Esophagus muscularis mucosa (tissue), 4 donors: ENCODE data around the gene AP3B2. TPM values are rescaled to one million over a fixed set of nuclear protein-coding genes. Genes with fewer than 3 reads are reported as not detected.
"Not testable (repeated sequence)": the region's sequence is repeated elsewhere in the genome, so short reads cannot be mapped to it uniquely, and the experiment has no call there.

ENCODE experiments used
- DNase-seq: peaks from one replicate; pipeline ENCODE4 v3.0.0-alpha.2; 2017; ENCODE audit errors: extremely low spot score
- H3K27ac ChIP-seq, 4 donors: fragments of 200-600 bp; sonication (generic); replicated peaks in 1 of 4; 1 replicate in 3 of 4; 2 replicates in 1 of 4; pipeline ENCODE4 v1.5.1; 2016 to 2019; ENCODE audit warnings: mild to moderate bottlenecking in 1 of 4
- H3K27me3 ChIP-seq, 4 donors: fragments of 200-600 bp; sonication (generic); one replicate each; pipeline versions ENCODE4 v1.5.1 to v1.6.0; 2016 to 2019
- H3K36me3 ChIP-seq, 4 donors: fragments of 200-600 bp; sonication (generic); one replicate each; pipeline ENCODE4 v1.5.1; 2016 to 2019
- H3K4me1 ChIP-seq, 4 donors: fragments of 200-600 bp; sonication (generic); one replicate each; pipeline ENCODE4 v1.5.1; 2016 to 2019
- H3K4me3 ChIP-seq, 4 donors: fragments of 200-600 bp; sonication (generic); 1 replicate in 2 of 4; 2 replicates in 2 of 4; pipeline ENCODE4 v1.5.1; 2016 to 2019; ENCODE audit warnings: mild to moderate bottlenecking in 4 of 4, moderate library complexity in 1 of 4
- H3K9me3 ChIP-seq, 4 donors: fragments of 200-600 bp; sonication (generic); 1 replicate in 3 of 4; 2 replicates in 1 of 4; pipeline ENCODE4 v1.5.1; 2016 to 2019
- EP300 ChIP-seq: sonication (generic); formaldehyde crosslinking; IDR thresholded peaks from one replicate; pipeline ENCODE4 v1.6.1; 2017; ENCODE audit warnings: antibody characterized with exemption
- POLR2A ChIP-seq: fragments of 450-650 bp; IDR thresholded peaks from one replicate; pipeline ENCODE4 v1.6.1; 2017; ENCODE audit warnings: antibody characterized with exemption, moderate library complexity, mild to moderate bottlenecking, low read depth
- POLR2AphosphoS5 ChIP-seq, 2 donors: sonication (generic); formaldehyde crosslinking; IDR thresholded peaks; one replicate each; pipeline ENCODE4 v1.6.1; 2017; ENCODE audit warnings: antibody characterized with exemption in 2 of 2
- WGBS: methylation state at CpG from one replicate; pipeline ENCODE4 v1.1.5; 2018; 5-methylcytosine and 5-hydroxymethylcytosine counted together
- intact Hi-C: fragments of 100-400 bp; cut with DNase I; formaldehyde crosslinking; loops from one replicate; pipeline ENCODE4 v1.15.1; 2023
- total RNA-seq, 4 donors: library from RNA; depleted of rRNA; stranded (reverse); fragments of >200 nt; gene quantifications; one replicate each; pipeline versions ENCODE4 v1.1.0 to v1.2.1, GENCODE V29; 2016
- TF ChIP-seq, protein P1 (sequence below), 3 experiments: fragments of 200-600 bp in 2 of 3; fragments of 450-650 bp in 1 of 3; sonication (generic) in 2 of 3; IDR thresholded peaks; one replicate each; pipeline ENCODE4 v1.5.1; 2017 to 2019; ENCODE audit warnings: antibody characterized with exemption in 3 of 3, mild to moderate bottlenecking in 2 of 3, moderate library complexity in 1 of 3

The AP3B2 gene
- total RNA-seq, 4 donors from 2014 or later = 1.2 to 2.1 (median 1.7) TPM

DNA sequence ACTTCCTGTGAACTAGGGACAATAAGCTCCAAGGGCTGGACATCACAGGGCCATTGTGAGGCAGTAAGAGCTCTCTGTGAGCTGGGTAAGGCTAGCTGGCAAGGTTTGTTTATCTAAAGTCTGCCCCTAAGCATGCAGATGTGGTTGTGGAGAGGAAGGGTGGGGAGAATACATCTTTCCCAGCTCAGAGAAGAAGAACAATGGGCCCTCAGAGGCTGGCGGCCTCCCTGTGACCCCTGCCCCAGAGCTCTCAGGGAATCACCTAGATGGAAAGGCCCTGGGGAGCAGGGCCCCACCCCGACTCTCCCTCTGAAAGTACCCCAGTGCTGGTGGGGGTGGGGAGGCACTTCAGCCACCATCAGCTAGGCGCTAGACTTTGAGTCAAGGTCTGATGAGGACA, 4.3 kb upstream of the AP3B2 start:
- Histone ChIP-seq H3K27me3 (peaks cover 0 to 22% (median 0%) of the 10 kb centered on the region in 4 donors), H3K36me3 (no peaks in the 10 kb centered on the region), H3K27ac (no peak overlapping the region), H3K4me1 (peaks cover 12 to 16% (median 15%) of the 10 kb centered on the region in 4 donors), H3K9me3 (no peaks in the 10 kb centered on the region), H3K4me3 (no peak overlapping the region)
- WGBS = 100% methylated on average over 1 of the region's 3 CpGs
- TF ChIP-seq EP300 (no peak), POLR2A (no peak), POLR2AphosphoS5 (IDR thresholded peaks at IDR 0.05) (no peak)
- TF ChIP-seq, protein P1, sequence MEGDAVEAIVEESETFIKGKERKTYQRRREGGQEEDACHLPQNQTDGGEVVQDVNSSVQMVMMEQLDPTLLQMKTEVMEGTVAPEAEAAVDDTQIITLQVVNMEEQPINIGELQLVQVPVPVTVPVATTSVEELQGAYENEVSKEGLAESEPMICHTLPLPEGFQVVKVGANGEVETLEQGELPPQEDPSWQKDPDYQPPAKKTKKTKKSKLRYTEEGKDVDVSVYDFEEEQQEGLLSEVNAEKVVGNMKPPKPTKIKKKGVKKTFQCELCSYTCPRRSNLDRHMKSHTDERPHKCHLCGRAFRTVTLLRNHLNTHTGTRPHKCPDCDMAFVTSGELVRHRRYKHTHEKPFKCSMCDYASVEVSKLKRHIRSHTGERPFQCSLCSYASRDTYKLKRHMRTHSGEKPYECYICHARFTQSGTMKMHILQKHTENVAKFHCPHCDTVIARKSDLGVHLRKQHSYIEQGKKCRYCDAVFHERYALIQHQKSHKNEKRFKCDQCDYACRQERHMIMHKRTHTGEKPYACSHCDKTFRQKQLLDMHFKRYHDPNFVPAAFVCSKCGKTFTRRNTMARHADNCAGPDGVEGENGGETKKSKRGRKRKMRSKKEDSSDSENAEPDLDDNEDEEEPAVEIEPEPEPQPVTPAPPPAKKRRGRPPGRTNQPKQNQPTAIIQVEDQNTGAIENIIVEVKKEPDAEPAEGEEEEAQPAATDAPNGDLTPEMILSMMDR (IDR thresholded peaks at IDR 0.05) = no peak
- no peak for DNase-seq
- intact Hi-C loops = no loop called here

DNA sequence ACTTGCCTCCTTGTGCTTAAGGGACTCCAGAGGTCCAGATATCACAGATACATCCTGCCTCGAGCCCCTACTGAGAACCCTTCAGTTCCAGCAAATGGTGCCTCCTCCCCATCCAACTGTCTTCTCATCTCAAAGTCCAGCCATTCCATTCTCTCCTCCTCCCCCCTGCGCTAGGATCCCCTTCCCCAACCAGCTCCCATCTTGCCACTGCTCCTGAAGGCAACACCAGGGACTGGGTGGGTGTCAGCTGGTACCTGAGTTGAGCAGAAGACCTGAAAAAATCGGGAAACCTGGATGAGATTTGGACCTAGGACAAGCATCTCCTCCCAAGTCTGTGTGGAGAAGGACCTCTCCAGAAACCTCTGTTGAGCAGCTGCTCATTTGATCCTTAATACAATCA, 2.4 kb upstream of the AP3B2 start:
- no peak overlapping the region for H3K27ac ChIP-seq
- WGBS = 83% methylated on average over 3 of the region's 3 CpGs
- DNase-seq = no peak
- H3K9me3 ChIP-seq = no peaks in the 10 kb centered on the region
- no peak for TF ChIP-seq EP300
- TF ChIP-seq POLR2A = no peak
- no peak for TF ChIP-seq POLR2AphosphoS5 (IDR thresholded peaks at IDR 0.05)
- TF ChIP-seq, protein P1 (IDR thresholded peaks at IDR 0.05) = no peak
- H3K27me3 ChIP-seq = peaks cover 0 to 22% (median 0%) of the 10 kb centered on the region in 4 donors
- H3K4me3 ChIP-seq = no peak overlapping the region
- intact Hi-C loops = no loop called here
- H3K36me3 ChIP-seq = no peaks in the 10 kb centered on the region
- peaks cover 12 to 21% (median 20%) of the 10 kb centered on the region in 4 donors for H3K4me1 ChIP-seq

DNA sequence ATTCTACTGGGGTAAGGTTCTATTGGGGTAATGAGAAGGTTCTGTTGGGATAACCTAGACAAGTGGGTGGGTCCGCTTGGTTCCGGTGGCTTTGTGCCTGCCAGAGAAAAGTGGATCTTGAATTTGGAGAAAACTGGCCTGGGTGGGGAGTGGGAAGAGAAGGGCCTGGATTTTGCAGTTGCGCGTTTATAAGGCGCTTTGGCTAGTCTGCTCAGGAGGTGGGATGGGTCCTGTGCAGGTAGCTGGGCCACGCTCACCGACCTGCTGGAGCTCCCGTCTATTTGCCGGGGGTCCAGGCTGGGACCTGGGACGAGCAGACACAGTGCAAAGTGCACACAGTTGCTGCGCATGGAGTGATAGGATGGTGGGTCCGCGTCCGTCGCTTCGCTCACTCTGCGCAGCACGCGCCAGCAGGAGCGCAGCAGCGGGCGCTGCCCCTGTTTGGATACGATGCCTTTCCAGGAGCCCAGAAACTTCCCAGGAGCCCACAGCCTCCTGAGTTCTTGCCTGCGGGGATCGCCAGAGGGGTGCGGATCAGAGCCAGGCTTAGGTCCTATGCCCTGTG, 1.3 kb upstream of the AP3B2 start:
- no peak overlapping the region for H3K4me3 ChIP-seq
- 95% methylated on average over 25 of the region's 26 CpGs for WGBS
- no peak overlapping the region for H3K27ac ChIP-seq
- TF ChIP-seq POLR2AphosphoS5 (IDR thresholded peaks at IDR 0.05) (no peak), POLR2A (no peak), EP300 (no peak)
- TF ChIP-seq, protein P1 (IDR thresholded peaks at IDR 0.05) = no peak
- DNase-seq = no peak
- H3K4me1 ChIP-seq = peaks cover 12 to 21% (median 20%) of the 10 kb centered on the region in 4 donors
- intact Hi-C loops = no loop called here
- no peaks in the 10 kb centered on the region for H3K36me3 ChIP-seq
- H3K27me3 ChIP-seq = peaks cover 0 to 22% (median 0%) of the 10 kb centered on the region in 4 donors
- no peaks in the 10 kb centered on the region for H3K9me3 ChIP-seq

DNA sequence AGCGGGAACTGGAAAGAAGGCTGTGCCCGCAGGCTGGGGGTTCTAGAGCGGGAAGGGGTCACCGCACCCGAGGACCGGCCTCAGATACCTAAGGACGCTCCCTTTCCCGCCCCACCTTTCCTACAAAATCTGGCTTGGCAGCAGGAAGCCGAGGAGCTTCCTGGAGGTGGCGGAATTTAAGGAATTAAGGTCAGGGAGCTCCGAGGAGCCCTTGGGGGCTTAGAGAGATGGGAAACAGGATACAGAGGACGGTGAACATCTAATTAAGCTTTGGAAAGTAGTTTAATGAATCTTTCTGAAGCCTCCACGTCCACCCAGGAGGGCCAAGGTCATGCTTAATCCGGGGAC, 507 bp upstream of the AP3B2 start:
- peaks cover 12 to 21% (median 20%) of the 10 kb centered on the region in 4 donors for H3K4me1 ChIP-seq
- H3K36me3 ChIP-seq = no peaks in the 10 kb centered on the region
- peaks cover 0 to 17% (median 0%) of the 10 kb centered on the region in 4 donors for H3K27me3 ChIP-seq
- TF ChIP-seq POLR2AphosphoS5 (IDR thresholded peaks at IDR 0.05) = no peak
- no peak for TF ChIP-seq POLR2A
- no peak for TF ChIP-seq EP300
- TF ChIP-seq, protein P1 (IDR thresholded peaks at IDR 0.05) = no peak
- intact Hi-C loops = no loop called here
- H3K27ac ChIP-seq = peak overlapping the region; percentile 38 to 79 (median 62)
- H3K4me3 ChIP-seq = peak overlapping the region; percentile 66 to 89 (median 74)
- H3K9me3 ChIP-seq = no peaks in the 10 kb centered on the region
- no peak for DNase-seq
- 28% methylated on average over 6 of the region's 14 CpGs for WGBS

DNA sequence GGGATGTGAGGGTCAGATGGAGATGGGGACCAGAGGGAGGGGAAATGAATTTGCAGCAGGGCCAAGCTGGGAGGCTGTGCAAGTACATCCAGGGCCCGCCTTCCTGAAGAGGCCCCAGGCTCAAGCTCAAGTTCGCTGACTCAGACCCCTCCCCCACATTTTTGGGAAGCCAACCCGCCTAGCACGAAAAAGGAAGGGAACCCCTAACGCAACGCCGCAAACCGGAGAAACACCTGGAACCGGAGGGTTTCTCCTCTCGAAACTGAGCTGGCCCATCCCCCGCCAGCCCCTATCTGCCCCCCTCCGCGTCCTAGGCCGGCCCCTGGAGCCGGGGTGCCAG, 624 bp downstream of the AP3B2 start:
- Histone ChIP-seq H3K4me1 (peaks cover 12 to 21% (median 20%) of the 10 kb centered on the region in 4 donors), H3K9me3 (no peaks in the 10 kb centered on the region), H3K27ac (no peak overlapping the region), H3K27me3 (peaks cover 0 to 6% (median 0%) of the 10 kb centered on the region in 4 donors), H3K4me3 (peak overlapping the region; percentile 66 to 89 (median 74)), H3K36me3 (no peaks in the 10 kb centered on the region)
- 7% methylated on average over 2 of the region's 15 CpGs for WGBS
- no peak for TF ChIP-seq EP300
- no peak for TF ChIP-seq POLR2AphosphoS5 (IDR thresholded peaks at IDR 0.05)
- TF ChIP-seq POLR2A = no peak
- TF ChIP-seq, protein P1 (IDR thresholded peaks at IDR 0.05) = no peak
- intact Hi-C loops = no loop called here
- DNase-seq = no peak

DNA sequence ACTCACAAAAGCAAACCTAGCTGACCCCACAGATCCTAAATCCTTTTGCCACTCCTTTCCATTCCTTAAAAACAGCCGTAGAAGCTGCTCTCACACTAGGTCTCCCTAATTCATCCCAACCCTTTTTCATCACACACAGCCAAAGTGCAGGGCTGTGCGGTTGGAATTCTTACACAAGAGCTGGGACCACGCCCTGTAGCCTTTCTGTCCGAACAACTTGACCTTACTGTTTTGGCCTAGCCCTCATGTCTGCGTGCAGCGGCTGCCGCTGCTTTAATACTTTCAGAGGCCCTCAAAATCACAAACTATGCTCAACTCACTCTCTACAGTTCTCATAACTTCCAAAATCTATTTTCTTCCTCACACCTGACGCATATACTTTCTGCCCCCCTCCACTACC, 3.8 kb downstream of the AP3B2 start:
- H3K9me3 ChIP-seq, H3K36me3 ChIP-seq, H3K27me3 ChIP-seq, H3K4me3 ChIP-seq, H3K27ac ChIP-seq, intact Hi-C loops, DNase-seq: not testable (repeated sequence)
- WGBS = 89% methylated on average over 8 of the region's 8 CpGs
- H3K4me1 ChIP-seq = peaks cover 12 to 21% (median 20%) of the 10 kb centered on the region in 4 donors
